Measurements from ENCODE around the gene ASB6.

The ASB6 gene

GRCh38 chr9:129626079-129626624 is 15.8 kb downstream of the ASB6 start, which contains the start of gene NTMT1:
NTMT1 (plus strand) TSS chr9:129626163; CDS start chr9:129632704, 6,541 bp downstream.
- peak; percentile 85 for DNase-seq (ENCODE audit: low spot score)

- no peak for DNase-seq (ENCODE audit: low spot score)
Observed at GRCh38 chr9:129624947-129625346, 17.0 kb downstream of the ASB6 start.

DNA sequence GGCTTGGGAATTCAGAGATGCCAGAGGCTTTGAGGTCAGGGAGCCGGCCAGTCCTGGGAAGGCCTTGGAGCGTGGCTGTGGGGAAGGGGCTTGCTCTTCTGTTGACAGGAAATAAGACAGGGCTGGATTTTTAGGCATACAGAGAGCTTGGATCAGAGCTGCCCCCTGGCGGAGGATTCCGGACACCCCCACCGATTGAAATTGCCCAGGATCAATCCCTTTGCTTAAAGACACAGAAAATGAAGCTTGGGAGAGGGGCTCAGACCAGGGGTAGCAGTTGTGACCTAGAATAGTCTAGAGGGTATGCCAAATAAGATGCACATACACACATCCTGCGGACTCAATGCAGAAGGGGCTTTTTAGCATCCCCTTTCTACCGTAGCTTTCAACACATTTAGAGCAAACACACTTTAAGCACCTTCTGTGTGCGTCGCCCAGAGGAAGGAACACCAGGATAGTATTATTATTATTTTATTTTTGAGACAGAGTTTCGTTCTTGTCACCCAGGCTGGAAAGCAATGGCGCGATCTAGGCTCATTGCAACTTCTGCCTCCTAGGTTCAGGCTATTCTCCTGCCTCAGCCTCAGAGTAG is 17.7 kb downstream of the ASB6 start:
- DNase-seq (ENCODE audit: low spot score), result peak; percentile 61

DNA sequence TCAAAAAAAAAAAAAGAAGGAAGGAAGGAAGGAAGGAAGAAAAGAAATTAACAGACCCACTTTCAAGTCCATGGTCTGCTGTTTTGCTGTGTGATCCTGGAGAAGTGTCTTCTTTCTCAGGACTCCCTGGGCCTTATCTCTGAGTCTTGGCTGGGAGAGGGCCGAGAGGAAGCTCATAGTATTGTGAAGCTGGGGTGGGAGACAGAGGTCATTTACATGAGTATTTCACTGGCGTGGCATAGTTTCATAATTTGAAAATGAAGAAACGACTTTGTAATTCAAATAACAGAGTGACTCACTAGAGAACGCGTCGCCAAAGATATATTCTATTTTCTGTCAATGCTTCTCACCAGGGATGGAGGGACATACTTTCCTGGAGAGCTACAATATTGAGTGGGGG is 18.6 kb downstream of the ASB6 start:
- DNase-seq (ENCODE audit: low spot score), result no peak

DNA sequence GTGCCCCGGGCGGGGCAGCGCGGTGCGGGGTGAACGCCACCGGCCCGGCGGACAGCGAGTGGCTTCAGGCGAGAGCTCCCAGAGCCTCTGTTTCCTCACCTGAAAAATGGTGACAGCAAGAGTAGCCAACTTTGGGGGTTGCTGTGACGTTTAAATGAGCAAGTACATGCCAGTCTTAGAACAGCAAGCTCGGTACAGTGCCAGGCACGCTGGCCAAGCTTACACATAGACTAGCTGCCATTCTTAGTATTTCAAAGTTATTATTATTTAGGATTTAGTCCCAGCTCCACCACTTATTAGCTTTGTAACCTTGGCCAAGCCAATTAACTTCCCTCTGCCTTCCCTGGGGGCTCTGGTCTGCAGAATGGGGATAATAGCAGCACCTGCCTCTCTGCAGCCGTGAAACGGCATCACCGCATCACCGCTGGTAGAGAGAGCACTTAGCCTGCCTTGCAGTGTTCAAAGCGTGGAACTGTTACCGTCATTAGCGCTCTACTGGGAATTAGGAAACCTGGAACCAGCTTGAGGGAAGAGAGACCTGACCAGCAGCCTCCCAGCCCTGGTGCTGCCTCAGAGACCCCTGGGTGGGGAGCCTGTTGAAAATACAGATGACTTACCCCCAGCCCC is 21.2 kb downstream of the ASB6 start, which contains the start of gene C9orf50:
Gene C9orf50, minus strand, starts transcription at position 433 of the 627 bp plus-strand sequence. CDS start 527 bp downstream, outside the sequence.
- DNase-seq (ENCODE audit: low spot score), result no peak

- DNase-seq (ENCODE audit: low spot score), result no peak
Observed at GRCh38 chr9:129619787-129620668, 21.9 kb downstream of the ASB6 start.

GRCh38 chr9:129617167-129617566 is 24.8 kb downstream of the ASB6 start:
- DNase-seq (ENCODE audit: low spot score), result no peak

GRCh38 chr9:129615407-129616285 is 26.3 kb downstream of the ASB6 start:
- no peak for DNase-seq (ENCODE audit: low spot score)

GRCh38 chr9:129614932-129615331 is 27.0 kb downstream of the ASB6 start:
- no peak for DNase-seq (ENCODE audit: low spot score)

GRCh38 chr9:129613520-129614175 is 28.3 kb downstream of the ASB6 start:
- DNase-seq (ENCODE audit: low spot score), result no peak

- DNase-seq (ENCODE audit: low spot score), result no peak
Observed at GRCh38 chr9:129612815-129613519, 29.0 kb downstream of the ASB6 start.

- DNase-seq (ENCODE audit: low spot score), result no peak
Observed at GRCh38 chr9:129612123-129612522, 29.8 kb downstream of the ASB6 start.

DNA sequence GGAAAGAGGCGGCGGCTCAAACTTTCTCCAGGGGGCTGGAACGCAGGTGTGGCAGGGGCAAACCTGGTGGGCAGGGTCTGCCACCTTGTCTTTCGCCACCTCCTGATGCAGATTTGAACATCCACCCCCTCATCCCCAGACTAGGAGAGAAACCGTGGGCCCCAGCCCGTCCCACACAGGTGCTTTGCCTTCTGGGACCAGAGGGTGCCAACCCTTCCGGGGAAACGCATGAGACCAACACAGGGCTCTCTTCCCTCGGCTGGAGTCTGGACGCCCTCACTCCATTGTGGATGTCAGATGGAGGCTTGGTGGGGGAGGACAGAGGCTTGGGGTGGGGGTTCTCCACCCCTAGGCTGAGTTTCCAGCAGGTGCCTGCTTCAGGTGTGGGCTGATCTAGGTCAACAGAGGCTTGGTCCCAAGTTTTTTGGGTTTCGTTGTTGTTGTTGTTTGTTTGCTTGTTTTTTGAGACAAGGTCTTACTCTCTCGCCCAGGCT is 30.6 kb downstream of the ASB6 start:
- no peak for DNase-seq (ENCODE audit: low spot score)

DNA sequence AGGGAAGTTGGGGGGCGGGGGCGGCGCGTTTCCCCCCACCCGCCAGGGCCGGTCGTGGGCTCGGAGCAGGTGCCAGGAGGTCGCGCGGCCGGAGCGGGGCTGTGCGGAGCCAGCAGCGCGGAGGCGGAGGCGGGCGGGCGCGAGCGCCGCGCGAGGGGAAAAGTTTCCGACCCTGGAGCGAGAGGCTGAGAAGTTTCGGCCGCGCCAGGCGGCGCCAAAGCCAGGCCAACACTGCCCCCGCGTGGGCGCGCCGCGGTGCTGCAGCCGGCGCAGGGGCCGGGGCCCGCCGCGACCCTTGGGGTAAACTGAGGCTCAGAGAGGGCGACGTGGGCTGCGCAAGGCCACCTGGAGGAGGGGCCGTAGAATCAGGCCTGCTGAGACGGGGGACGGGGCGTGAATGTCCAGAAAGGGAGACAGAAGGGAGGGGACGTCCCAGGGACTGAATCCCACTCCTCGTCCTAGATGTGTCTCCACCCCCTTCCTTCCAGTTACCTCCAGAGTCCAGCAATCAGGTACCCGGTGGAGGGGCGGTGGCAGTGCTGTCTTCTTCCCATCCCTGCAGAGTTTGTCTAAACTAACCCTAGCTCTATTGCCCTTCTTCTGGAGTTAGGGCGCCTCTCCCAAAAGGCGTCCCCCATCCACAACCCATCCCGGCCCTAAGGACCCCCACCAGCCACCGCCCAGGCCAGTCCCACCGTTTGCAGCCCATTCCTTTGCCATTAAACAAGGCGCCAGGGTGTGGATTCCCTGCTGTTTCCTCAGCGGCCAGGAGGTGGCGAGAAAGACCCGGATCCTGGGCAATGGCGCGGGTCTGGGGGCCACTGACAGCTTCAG is 31.3 kb downstream of the ASB6 start:
- DNase-seq (ENCODE audit: low spot score), result peak; percentile 68

- no peak for DNase-seq (ENCODE audit: low spot score)
Observed at GRCh38 chr9:129610213-129610472, 31.8 kb downstream of the ASB6 start.

GRCh38 chr9:129609486-129610212 is 32.3 kb downstream of the ASB6 start:
- peak; percentile 75 for DNase-seq (ENCODE audit: low spot score)

GRCh38 chr9:129608561-129609481 is 33.1 kb downstream of the ASB6 start:
- no peak for DNase-seq (ENCODE audit: low spot score)

DNA sequence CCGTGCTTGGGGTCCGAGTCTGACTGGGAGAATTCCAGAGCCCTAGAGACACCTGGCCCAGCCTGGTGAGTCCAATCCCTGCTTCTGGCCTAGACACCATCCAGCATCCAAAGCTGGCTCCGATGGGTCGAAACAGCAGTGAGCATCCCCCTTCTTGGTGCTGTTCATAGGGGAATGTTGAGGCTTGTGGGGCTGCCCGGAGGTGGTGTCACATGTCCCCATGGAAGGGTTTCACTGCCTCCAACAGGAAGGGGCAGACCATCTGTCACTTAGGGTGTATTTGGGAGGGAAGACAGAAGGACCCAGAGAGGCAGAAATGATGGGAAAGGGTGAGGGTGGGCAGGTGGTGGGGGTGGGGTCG is 34.9 kb downstream of the ASB6 start:
- no peak for DNase-seq (ENCODE audit: low spot score)
